Neural cell (in vitro differentiated cells): ENCODE results near the gene UNCX.

Experiments
- EP300 ChIP-seq: fragments of 450-650 bp; conservative IDR thresholded peaks from 2 replicates; pipeline ENCODE4 v1.6.1; 2014; ENCODE audit warnings: antibody characterized with exemption, mild to moderate bottlenecking, moderate library complexity; ENCODE audit not compliant: poor library complexity, severe bottlenecking
- EZH2 ChIP-seq: fragments of 200-600, 300-800 bp; shearing (Covaris generic), sonication (generic); IDR thresholded peaks from 2 replicates; pipeline ENCODE4 v1.6.1; 2014; ENCODE audit warnings: antibody characterized with exemption, low read length, borderline replicate concordance, mild to moderate bottlenecking; ENCODE audit not compliant: insufficient read depth, poor library complexity, severe bottlenecking
- MXI1 ChIP-seq: fragments of 450-650 bp; conservative IDR thresholded peaks from 2 replicates; pipeline ENCODE4 v1.6.1; 2014; ENCODE audit warnings: antibody characterized with exemption, mild to moderate bottlenecking; ENCODE audit not compliant: poor library complexity, severe bottlenecking
- POLR2AphosphoS5 ChIP-seq: IDR thresholded peaks from 2 replicates; pipeline ENCODE4 v1.6.1; 2012
- SMC3 ChIP-seq: fragments of 450-650 bp; conservative IDR thresholded peaks from 2 replicates; pipeline ENCODE4 v1.6.1; 2014; ENCODE audit warnings: antibody characterized with exemption, mild to moderate bottlenecking, moderate library complexity; ENCODE audit not compliant: poor library complexity
- TAF1 ChIP-seq: IDR thresholded peaks from 2 replicates; pipeline ENCODE4 v1.6.1; 2012; ENCODE audit warnings: low read depth
- TF ChIP-seq, protein P1 (sequence below): fragments of 450-650 bp; IDR thresholded peaks from 2 replicates; pipeline ENCODE4 v1.5.1; 2014; ENCODE audit warnings: antibody characterized with exemption, mild to moderate bottlenecking, moderate library complexity; ENCODE audit not compliant: poor library complexity, severe bottlenecking

DNA sequence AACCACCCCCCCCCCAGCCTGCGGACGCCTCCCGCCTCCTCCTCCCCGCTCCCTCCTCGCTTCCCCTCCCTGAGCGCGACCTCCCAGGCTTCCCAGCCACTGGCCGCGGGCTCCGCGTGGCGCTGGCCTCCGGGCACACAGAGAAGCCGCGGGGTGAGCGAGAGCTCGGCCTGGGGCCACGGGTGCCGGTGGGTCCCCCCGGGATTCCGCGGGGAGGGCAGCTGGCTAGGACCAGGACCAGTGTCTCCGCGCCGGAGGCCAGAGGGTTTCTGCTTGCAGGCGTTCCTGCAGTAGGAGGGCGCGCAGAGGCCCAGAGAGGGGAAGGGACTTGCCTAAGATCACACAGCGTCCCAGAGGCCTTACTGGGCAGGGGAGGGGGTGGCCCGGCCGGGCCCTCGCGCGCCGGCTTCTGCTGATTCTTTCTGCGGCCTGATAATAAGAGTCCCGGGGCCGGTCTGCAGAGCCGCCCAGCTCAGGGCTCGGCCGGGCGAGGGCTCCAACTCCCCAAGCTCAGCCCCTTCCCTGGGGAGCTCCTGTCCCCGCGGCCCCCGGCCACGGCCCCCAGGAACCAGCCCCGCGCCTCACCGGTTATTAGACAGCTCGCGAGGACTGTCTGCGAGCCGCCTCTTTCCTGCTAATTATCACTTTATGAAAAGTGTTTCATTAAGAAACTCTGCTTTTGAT is 10.1 kb downstream of the UNCX start:
- TF ChIP-seq SMC3 (no peak), EZH2 (no peak), MXI1 (no peak), POLR2AphosphoS5 (no peak), EP300 (no peak), TAF1 (no peak)
- TF ChIP-seq, protein P1, sequence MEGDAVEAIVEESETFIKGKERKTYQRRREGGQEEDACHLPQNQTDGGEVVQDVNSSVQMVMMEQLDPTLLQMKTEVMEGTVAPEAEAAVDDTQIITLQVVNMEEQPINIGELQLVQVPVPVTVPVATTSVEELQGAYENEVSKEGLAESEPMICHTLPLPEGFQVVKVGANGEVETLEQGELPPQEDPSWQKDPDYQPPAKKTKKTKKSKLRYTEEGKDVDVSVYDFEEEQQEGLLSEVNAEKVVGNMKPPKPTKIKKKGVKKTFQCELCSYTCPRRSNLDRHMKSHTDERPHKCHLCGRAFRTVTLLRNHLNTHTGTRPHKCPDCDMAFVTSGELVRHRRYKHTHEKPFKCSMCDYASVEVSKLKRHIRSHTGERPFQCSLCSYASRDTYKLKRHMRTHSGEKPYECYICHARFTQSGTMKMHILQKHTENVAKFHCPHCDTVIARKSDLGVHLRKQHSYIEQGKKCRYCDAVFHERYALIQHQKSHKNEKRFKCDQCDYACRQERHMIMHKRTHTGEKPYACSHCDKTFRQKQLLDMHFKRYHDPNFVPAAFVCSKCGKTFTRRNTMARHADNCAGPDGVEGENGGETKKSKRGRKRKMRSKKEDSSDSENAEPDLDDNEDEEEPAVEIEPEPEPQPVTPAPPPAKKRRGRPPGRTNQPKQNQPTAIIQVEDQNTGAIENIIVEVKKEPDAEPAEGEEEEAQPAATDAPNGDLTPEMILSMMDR: no peak
